OCI-LY7 (cell line): ENCODE results near the gene CSNK1D. TPM values are rescaled to one million over a fixed set of nuclear protein-coding genes. Genes with fewer than 3 reads are reported as not detected.

Experiments used
- BruUV-seq: library from RNA; stranded (reverse); fragments of 400-500 nt; replicated peaks from 2 replicates; lab custom pipeline; 2021; lab: Mats Ljungman, UMichigan
- CTCF ChIA-PET: fragments of 300-600 bp; sonication (Branson Sonifier 250); formaldehyde crosslinking; loops from one replicate; lab custom pipeline; 2022; ENCODE audit warnings: antibody characterized with exemption; ENCODE audit not compliant: unreplicated experiment; lab: Charles Lee
- POLR2A ChIA-PET: fragments of 300-600 bp; sonication (Branson Sonifier 250); formaldehyde crosslinking; loops from one replicate; lab custom pipeline; 2022; ENCODE audit warnings: antibody characterized with exemption; lab: Charles Lee
- DNase-seq: peaks from one replicate; pipeline ENCODE4 v3.0.0-alpha.2; 2015; ENCODE audit warnings: low spot score
- H2AFZ ChIP-seq: fragments of 200-600 bp; sonication (generic), shearing (Covaris generic); 2 replicates; pipeline ENCODE4 v1.6.1; 2014; ENCODE audit warnings: mild to moderate bottlenecking, antibody characterized with exemption, low read length, moderate library complexity
- H3K27ac ChIP-seq: fragments of 200-600 bp; sonication (generic); 2 replicates; pipeline ENCODE4 v1.5.1; 2014; ENCODE audit warnings: mixed run types, low read depth, mild to moderate bottlenecking, moderate library complexity, low read length, inconsistent platforms; ENCODE audit not compliant: poor library complexity, severe bottlenecking
- H3K36me3 ChIP-seq: fragments of 200-600 bp; sonication (generic); 2 replicates; pipeline ENCODE4 v1.6.1; 2014; ENCODE audit warnings: mild to moderate bottlenecking, antibody characterized with exemption, low read length, moderate library complexity, mixed read lengths; ENCODE audit not compliant: insufficient read depth
- H3K4me1 ChIP-seq: fragments of 200-600 bp; sonication (generic); 2 replicates; pipeline ENCODE4 v1.5.1; 2014; ENCODE audit warnings: mild to moderate bottlenecking, low read length; ENCODE audit not compliant: insufficient read depth, poor library complexity, severe bottlenecking
- H3K4me2 ChIP-seq: fragments of 200-600 bp; sonication (generic); 2 replicates; pipeline ENCODE4 v1.6.1; 2014; ENCODE audit warnings: mild to moderate bottlenecking, low read length
- H3K4me3 ChIP-seq: fragments of 200-600 bp; sonication (generic); 2 replicates; pipeline ENCODE4 v1.5.1; 2014; ENCODE audit warnings: mild to moderate bottlenecking, low read depth, low read length; ENCODE audit not compliant: poor library complexity, severe bottlenecking
- H3K79me2 ChIP-seq: fragments of 200-600 bp; sonication (generic); 2 replicates; pipeline ENCODE4 v1.6.1; 2016; ENCODE audit warnings: low read depth, mild to moderate bottlenecking, low read length, moderate library complexity, mixed read lengths; ENCODE audit not compliant: insufficient read depth
- H3K9me2 ChIP-seq: fragments of 200-600 bp; sonication (generic); 2 replicates; pipeline ENCODE4 v1.6.1; 2016; ENCODE audit warnings: mild to moderate bottlenecking, low read length, mixed read lengths; ENCODE audit not compliant: insufficient read depth
- H3K9me3 ChIP-seq: fragments of 200-600 bp; sonication (generic); 2 replicates; pipeline ENCODE4 v1.6.1; 2014; ENCODE audit warnings: mild to moderate bottlenecking, mixed run types, low read length, mixed read lengths
- H4K20me1 ChIP-seq: fragments of 200-600 bp; sonication (generic); 2 replicates; pipeline ENCODE4 v1.6.1; 2014; ENCODE audit warnings: mild to moderate bottlenecking, antibody characterized with exemption, low read length, moderate library complexity, mixed read lengths; ENCODE audit not compliant: insufficient read depth
- EZH2phosphoT487 ChIP-seq: fragments of 200-600 bp; sonication (generic); IDR thresholded peaks from 2 replicates; pipeline ENCODE4 v1.6.1; 2018; ENCODE audit warnings: low read depth, borderline replicate concordance, mild to moderate bottlenecking, mixed run types, antibody characterized with exemption, low read length, moderate library complexity, mixed read lengths
- intact Hi-C: fragments of 100-400 bp; cut with micrococcal nuclease; formaldehyde crosslinking; loops from one replicate; pipeline ENCODE4 v1.10.0; 2022; ENCODE audit not compliant: unreplicated experiment
- total RNA-seq, 2 experiments: library from RNA; depleted of rRNA in 1 of 2; stranded (reverse); fragments of >200 nt in 1 of 2; shearing (Covaris generic) in 1 of 2; gene quantifications; 2 replicates each; pipeline ENCODE4 v1.2.3, GENCODE V29; 2014 to 2022
- TF ChIP-seq, protein P1 (sequence below): fragments of 200-600 bp; sonication (generic); conservative IDR thresholded peaks from 2 replicates; pipeline ENCODE4 v1.5.1; 2014; ENCODE audit warnings: mild to moderate bottlenecking, antibody characterized with exemption, low read length, moderate library complexity, mixed read lengths

The CSNK1D gene
- total RNA-seq, 2 experiments from 2014 or later, result 53.0 to 181 TPM

DNA sequence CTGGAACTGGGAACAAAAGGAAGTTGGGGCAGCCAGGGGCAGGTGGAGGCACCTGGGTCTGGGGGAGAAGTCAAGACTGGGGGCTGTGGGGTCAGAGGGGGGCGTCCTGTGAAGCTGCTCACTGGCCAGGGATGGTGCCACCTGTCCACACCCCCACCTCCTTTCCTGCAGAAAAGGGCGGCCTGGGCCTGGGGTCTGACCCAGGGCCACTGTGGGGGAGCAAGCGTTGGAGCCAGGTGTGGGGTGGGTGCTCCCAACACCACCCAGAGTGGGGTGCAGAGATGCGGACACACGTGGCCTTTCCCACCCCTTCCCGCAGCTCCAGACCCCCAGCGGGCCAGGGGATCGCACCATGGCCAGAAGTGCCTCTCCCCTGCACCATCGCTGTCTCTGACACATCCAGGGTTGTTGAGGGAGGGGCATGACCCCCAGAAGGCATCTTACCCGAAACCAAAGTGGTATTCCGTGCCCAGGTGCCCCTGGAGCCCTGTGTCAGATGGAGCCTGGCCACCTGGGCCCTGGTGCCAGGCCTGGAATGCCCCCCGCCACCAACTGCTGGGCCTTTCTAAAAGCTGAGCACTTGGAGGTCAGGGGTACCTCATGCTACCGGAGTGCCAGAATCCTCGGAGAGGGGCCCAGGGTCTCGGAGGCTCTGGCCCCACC is 47.2 kb downstream of the CSNK1D start:
- no peak for DNase-seq
- CTCF ChIA-PET, result no interaction called here
- TF ChIP-seq EZH2phosphoT487, result no peak
- TF ChIP-seq, protein P1, sequence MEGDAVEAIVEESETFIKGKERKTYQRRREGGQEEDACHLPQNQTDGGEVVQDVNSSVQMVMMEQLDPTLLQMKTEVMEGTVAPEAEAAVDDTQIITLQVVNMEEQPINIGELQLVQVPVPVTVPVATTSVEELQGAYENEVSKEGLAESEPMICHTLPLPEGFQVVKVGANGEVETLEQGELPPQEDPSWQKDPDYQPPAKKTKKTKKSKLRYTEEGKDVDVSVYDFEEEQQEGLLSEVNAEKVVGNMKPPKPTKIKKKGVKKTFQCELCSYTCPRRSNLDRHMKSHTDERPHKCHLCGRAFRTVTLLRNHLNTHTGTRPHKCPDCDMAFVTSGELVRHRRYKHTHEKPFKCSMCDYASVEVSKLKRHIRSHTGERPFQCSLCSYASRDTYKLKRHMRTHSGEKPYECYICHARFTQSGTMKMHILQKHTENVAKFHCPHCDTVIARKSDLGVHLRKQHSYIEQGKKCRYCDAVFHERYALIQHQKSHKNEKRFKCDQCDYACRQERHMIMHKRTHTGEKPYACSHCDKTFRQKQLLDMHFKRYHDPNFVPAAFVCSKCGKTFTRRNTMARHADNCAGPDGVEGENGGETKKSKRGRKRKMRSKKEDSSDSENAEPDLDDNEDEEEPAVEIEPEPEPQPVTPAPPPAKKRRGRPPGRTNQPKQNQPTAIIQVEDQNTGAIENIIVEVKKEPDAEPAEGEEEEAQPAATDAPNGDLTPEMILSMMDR, result no peak
- H3K36me3 ChIP-seq, result no peaks in the 10 kb centered on the region
- no peaks in the 10 kb centered on the region for H4K20me1 ChIP-seq
- BruUV-seq, result no TSS peak
- H3K27ac ChIP-seq, result no peak overlapping the region
- POLR2A ChIA-PET, result no interaction called here
- no peaks in the 10 kb centered on the region for H3K9me3 ChIP-seq
- no peak overlapping the region for H3K4me2 ChIP-seq
- H3K4me3 ChIP-seq, result no peak overlapping the region
- H3K9me2 ChIP-seq, result no peaks in the 10 kb centered on the region
- no peaks in the 10 kb centered on the region for H3K79me2 ChIP-seq
- intact Hi-C loops, result no loop called here
- H2AFZ ChIP-seq, result no peak overlapping the region
- H3K4me1 ChIP-seq, result peaks cover 13% of the 10 kb centered on the region

DNA sequence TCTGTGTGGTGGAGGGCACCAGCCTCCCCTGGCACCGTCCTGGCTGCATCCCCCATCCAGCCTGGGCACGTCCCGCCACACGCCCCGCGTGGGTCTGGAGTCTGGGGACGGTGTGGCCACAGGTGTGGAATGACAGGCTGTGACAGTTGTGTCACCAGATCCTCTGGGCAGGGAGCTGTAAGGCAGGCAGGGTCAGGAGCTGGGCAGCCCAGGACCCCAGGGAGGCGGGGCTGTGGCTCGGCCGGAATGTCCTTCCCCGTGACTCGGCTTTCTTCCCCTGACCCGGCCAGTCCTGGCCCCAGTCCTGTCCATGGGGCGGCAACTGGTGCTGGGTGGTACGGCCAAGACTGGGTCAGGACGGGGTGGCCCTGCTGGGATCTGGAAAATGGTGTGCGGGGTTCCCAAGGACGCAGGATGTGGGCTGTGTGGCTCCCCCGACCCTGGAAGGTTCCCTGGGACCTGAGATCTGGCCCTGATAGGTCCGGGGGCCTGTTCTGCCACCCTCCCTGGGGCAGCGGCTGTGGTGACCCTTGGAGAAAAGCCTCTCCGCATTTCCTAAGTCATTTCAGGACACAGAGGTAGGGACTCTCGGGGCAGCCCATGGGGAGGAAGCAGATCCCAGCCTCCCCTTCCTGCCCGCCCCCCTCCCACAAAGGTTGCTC is 48.0 kb downstream of the CSNK1D start:
- no peaks in the 10 kb centered on the region for H3K36me3 ChIP-seq
- no peak overlapping the region for H3K4me3 ChIP-seq
- no peak overlapping the region for H3K27ac ChIP-seq
- DNase-seq, result no peak
- TF ChIP-seq EZH2phosphoT487, result no peak
- TF ChIP-seq, protein P1, result no peak
- no peaks in the 10 kb centered on the region for H4K20me1 ChIP-seq
- no peaks in the 10 kb centered on the region for H3K79me2 ChIP-seq
- CTCF ChIA-PET, result no interaction called here
- intact Hi-C loops, result no loop called here
- H3K4me2 ChIP-seq, result no peak overlapping the region
- POLR2A ChIA-PET, result no interaction called here
- H3K4me1 ChIP-seq, result peaks cover 9% of the 10 kb centered on the region
- H3K9me3 ChIP-seq, result no peaks in the 10 kb centered on the region
- no peak overlapping the region for H2AFZ ChIP-seq
- no TSS peak for BruUV-seq
- H3K9me2 ChIP-seq, result no peaks in the 10 kb centered on the region

DNA sequence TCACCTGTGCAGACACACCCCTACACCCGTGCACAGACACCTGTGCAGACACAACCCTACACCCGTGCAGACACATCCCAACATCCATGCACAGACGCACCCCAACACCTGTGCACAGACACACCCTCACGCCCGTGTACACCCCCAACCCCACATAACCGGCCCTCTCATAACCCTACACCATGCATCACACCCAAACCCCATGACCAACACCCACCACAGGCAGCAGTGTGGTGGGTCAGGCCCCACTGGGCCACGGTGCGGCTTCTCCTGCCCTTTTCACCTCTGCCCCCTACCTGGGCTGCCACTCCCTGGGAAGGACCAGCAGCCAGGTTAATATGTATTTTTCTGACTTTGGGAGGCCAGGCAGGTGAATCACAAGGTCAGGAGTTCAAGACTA is 48.8 kb downstream of the CSNK1D start:
- H3K79me2 ChIP-seq, result no peaks in the 10 kb centered on the region
- no peak overlapping the region for H3K27ac ChIP-seq
- BruUV-seq, result no TSS peak
- no peak for TF ChIP-seq EZH2phosphoT487
- TF ChIP-seq, protein P1, result no peak
- intact Hi-C loops, result no loop called here
- POLR2A ChIA-PET, result no interaction called here
- peaks cover 9% of the 10 kb centered on the region for H3K4me1 ChIP-seq
- CTCF ChIA-PET, result no interaction called here
- no peaks in the 10 kb centered on the region for H3K9me2 ChIP-seq
- no peaks in the 10 kb centered on the region for H3K36me3 ChIP-seq
- H2AFZ ChIP-seq, result no peak overlapping the region
- H4K20me1 ChIP-seq, result no peaks in the 10 kb centered on the region
- no peaks in the 10 kb centered on the region for H3K9me3 ChIP-seq
- H3K4me2 ChIP-seq, result no peak overlapping the region
- DNase-seq, result no peak
- no peak overlapping the region for H3K4me3 ChIP-seq
